HepG2 (cell line): ENCODE measurements around the gene METTL22. TPM values are rescaled to one million over a fixed set of nuclear protein-coding genes. Genes with fewer than 3 reads are reported as not detected.

Experiments
- AGO2 ChIP-seq: fragments of 200-400 bp; formaldehyde crosslinking; optimal IDR thresholded peaks from 2 replicates; pipeline ENCODE3; 2017; ENCODE audit warnings: mild to moderate bottlenecking, low read depth, low read length, moderate library complexity
- AKAP8 ChIP-seq: sonication (generic); formaldehyde crosslinking; IDR thresholded peaks from 2 replicates; pipeline ENCODE4 v1.5.1; 2020; ENCODE audit warnings: mild to moderate bottlenecking, missing genetic modification reagents
- ARNT ChIP-seq: fragments of 450-650 bp; IDR thresholded peaks from 2 replicates; pipeline ENCODE4 v1.6.1; 2017
- FOXO1 ChIP-seq: sonication (generic); formaldehyde crosslinking; IDR thresholded peaks from 2 replicates; pipeline ENCODE4 v1.4.0; 2020; ENCODE audit warnings: missing genetic modification reagents
- GLI4 ChIP-seq: sonication (generic); formaldehyde crosslinking; IDR thresholded peaks from 2 replicates; pipeline ENCODE4 v1.5.1; 2020; ENCODE audit warnings: missing genetic modification reagents, mild to moderate bottlenecking, moderate library complexity, borderline replicate concordance
- MYC ChIP-seq: sonication (generic); formaldehyde crosslinking; IDR thresholded peaks from 2 replicates; pipeline ENCODE4 v1.9.0; 2021; ENCODE audit warnings: missing genetic modification reagents, borderline replicate concordance
- NFIB ChIP-seq: sonication (generic); formaldehyde crosslinking; IDR thresholded peaks from 2 replicates; pipeline ENCODE4 v1.9.0; 2021; ENCODE audit warnings: missing genetic modification reagents, mild to moderate bottlenecking, borderline replicate concordance
- NRL ChIP-seq: sonication (generic); formaldehyde crosslinking; IDR thresholded peaks from 2 replicates; pipeline ENCODE4 v1.5.0; 2020; ENCODE audit warnings: missing genetic modification reagents, mild to moderate bottlenecking, moderate library complexity, borderline replicate concordance
- SATB2 ChIP-seq: sonication (generic); formaldehyde crosslinking; IDR thresholded peaks from 2 replicates; pipeline ENCODE4 v1.5.0; 2020; ENCODE audit warnings: missing genetic modification reagents
- SP140L ChIP-seq: sonication (generic); formaldehyde crosslinking; IDR thresholded peaks from 2 replicates; pipeline ENCODE4 v1.4.0; 2020; ENCODE audit warnings: missing genetic modification reagents, borderline replicate concordance
- U2AF1 ChIP-seq: fragments of 200-400 bp; formaldehyde crosslinking; optimal IDR thresholded peaks from 2 replicates; pipeline ENCODE3; 2017; ENCODE audit warnings: mild to moderate bottlenecking, low read depth, low read length
- ZC3H4 ChIP-seq: sonication (generic); formaldehyde crosslinking; IDR thresholded peaks from 2 replicates; pipeline ENCODE4 v1.4.0; 2020; ENCODE audit warnings: missing genetic modification reagents, borderline replicate concordance
- ZNF296 ChIP-seq: sonication (generic); formaldehyde crosslinking; conservative IDR thresholded peaks from 2 replicates; pipeline ENCODE4 v1.5.0; 2020; ENCODE audit warnings: mild to moderate bottlenecking, missing genetic modification reagents
- ZNF317 ChIP-seq: sonication (generic); formaldehyde crosslinking; IDR thresholded peaks from 2 replicates; pipeline ENCODE4 v1.5.0; 2020; ENCODE audit warnings: mild to moderate bottlenecking, missing genetic modification reagents
- ZNF484 ChIP-seq: sonication (generic); formaldehyde crosslinking; IDR thresholded peaks from 2 replicates; pipeline ENCODE4 v1.5.1; 2020; ENCODE audit warnings: mild to moderate bottlenecking, low read depth, missing genetic modification reagents, borderline replicate concordance
- ZNF501 ChIP-seq: sonication (generic); formaldehyde crosslinking; IDR thresholded peaks from 2 replicates; pipeline ENCODE4 v1.5.1; 2020; ENCODE audit warnings: mild to moderate bottlenecking, moderate library complexity, missing genetic modification reagents
- ZNF749 ChIP-seq: sonication (generic); formaldehyde crosslinking; IDR thresholded peaks from 2 replicates; pipeline ENCODE4 v1.8.0; 2022; ENCODE audit warnings: mild to moderate bottlenecking, missing genetic modification reagents, moderate library complexity, borderline replicate concordance
- ZNF839 ChIP-seq: sonication (generic); formaldehyde crosslinking; IDR thresholded peaks from 2 replicates; pipeline ENCODE4 v1.4.0; 2020; ENCODE audit warnings: missing genetic modification reagents, mild to moderate bottlenecking, borderline replicate concordance
- ZSCAN29 ChIP-seq: sonication (generic); formaldehyde crosslinking; conservative IDR thresholded peaks from 2 replicates; pipeline ENCODE4 v1.4.0; 2020; ENCODE audit warnings: mild to moderate bottlenecking, missing genetic modification reagents
- polyA plus RNA-seq, 8 experiments: library from polyadenylated mRNA; depleted of rRNA in 3 of 8; stranded (reverse) in 7 of 8; unstranded in 1 of 8; fragments of >200 nt; fragmentation: Illumina TruSeq in 4 of 8; extraction: Trizol in 4 of 8; gene quantifications; 2 replicates each; pipeline versions ENCODE4 v1.2.1 to v1.2.3, GENCODE V29; 2011 to 2016; ENCODE audit warnings: low read depth in 4 of 8, missing spikeins in 1 of 8, mixed read lengths in 1 of 8; ENCODE audit not compliant: insufficient read depth in 1 of 8
- total RNA-seq, 5 experiments: library from RNA; depleted of rRNA; stranded (reverse); fragments of >200 nt; fragmentation: Illumina TruSeq; extraction: Trizol; gene quantifications; 2 replicates each; pipeline ENCODE4 v1.2.3, GENCODE V29; 2016; ENCODE audit warnings: low read depth in 1 of 5
- TF ChIP-seq, protein P1 (sequence below): sonication (generic); formaldehyde crosslinking; IDR thresholded peaks from 2 replicates; pipeline ENCODE4 v1.5.0; 2020; ENCODE audit warnings: missing genetic modification reagents
- TF ChIP-seq, protein P2 (sequence below): sonication (generic); formaldehyde crosslinking; IDR thresholded peaks from 2 replicates; pipeline ENCODE4 v1.5.1; 2020; ENCODE audit warnings: mild to moderate bottlenecking, missing genetic modification reagents, borderline replicate concordance
- TF ChIP-seq, protein P3 (sequence below): IDR thresholded peaks from 2 replicates; pipeline ENCODE4 v1.6.1; 2016
- TF ChIP-seq, protein P4 (sequence below): sonication (generic); formaldehyde crosslinking; IDR thresholded peaks from 2 replicates; pipeline ENCODE4 v1.4.0; 2020; ENCODE audit warnings: missing genetic modification reagents

Gene METTL22
- total and polyA plus RNA-seq, 2 of the 13 experiments (the other 11 are each of a cell fraction or from before 2014, with no cell fraction given), result 36.2 to 94.8 TPM

DNA sequence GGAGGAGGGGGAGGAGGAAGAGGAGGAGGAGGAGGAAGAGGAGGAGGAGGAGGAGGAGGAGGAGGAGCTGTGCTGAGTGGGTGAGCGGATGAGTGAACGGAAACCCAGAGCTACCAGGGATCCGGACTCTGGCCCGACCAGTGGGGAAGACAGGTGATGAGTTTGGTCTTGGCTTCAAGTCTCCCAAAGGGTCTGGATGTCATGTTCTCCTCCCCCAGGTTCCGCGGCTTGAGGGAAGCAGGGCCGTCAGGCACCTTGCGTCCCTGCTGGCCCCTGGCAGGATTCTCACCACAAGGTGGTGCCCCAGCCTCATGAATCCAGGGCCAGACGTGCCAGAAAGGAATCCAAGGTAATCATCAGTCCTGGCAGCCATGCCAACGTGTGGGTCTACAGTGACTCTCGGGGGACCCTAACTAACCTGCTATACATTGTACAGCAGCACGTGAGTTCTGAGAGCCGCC is 39.4 kb downstream of the METTL22 start (continued):
- TF ChIP-seq, protein P1, sequence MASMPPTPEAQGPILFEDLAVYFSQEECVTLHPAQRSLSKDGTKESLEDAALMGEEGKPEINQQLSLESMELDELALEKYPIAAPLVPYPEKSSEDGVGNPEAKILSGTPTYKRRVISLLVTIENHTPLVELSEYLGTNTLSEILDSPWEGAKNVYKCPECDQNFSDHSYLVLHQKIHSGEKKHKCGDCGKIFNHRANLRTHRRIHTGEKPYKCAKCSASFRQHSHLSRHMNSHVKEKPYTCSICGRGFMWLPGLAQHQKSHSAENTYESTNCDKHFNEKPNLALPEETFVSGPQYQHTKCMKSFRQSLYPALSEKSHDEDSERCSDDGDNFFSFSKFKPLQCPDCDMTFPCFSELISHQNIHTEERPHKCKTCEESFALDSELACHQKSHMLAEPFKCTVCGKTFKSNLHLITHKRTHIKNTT (CRISPR knock-in tag), result no peak
- TF ChIP-seq FOXO1, result peak; percentile 53
- TF ChIP-seq NRL (CRISPR knock-in tag), result no peak
- TF ChIP-seq, protein P2, sequence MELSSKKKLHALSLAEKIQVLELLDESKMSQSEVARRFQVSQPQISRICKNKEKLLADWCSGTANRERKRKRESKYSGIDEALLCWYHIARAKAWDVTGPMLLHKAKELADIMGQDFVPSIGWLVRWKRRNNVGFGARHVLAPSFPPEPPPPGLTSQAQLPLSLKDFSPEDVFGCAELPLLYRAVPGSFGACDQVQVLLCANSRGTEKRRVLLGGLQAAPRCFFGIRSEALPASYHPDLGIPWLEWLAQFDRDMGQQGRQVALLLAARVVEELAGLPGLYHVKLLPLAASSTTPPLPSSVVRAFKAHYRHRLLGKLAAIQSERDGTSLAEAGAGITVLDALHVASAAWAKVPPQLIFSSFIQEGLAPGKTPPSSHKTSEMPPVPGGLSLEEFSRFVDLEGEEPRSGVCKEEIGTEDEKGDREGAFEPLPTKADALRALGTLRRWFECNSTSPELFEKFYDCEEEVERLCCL, result no peak
- no peak for TF ChIP-seq ZNF296 (CRISPR knock-in tag)
- no peak for TF ChIP-seq ARNT
- 0 out of 2 replicates have a peak, but pooled peaks have one; percentile 53 for TF ChIP-seq ZNF749
- peak; percentile 26; the same call in 1 of the 2 replicates for TF ChIP-seq MYC (CRISPR knock-in tag)
- no peak for TF ChIP-seq GLI4 (CRISPR knock-in tag)
- no peak for TF ChIP-seq SP140L (CRISPR knock-in tag)
- TF ChIP-seq NFIB, result no peak
- TF ChIP-seq, protein P3, sequence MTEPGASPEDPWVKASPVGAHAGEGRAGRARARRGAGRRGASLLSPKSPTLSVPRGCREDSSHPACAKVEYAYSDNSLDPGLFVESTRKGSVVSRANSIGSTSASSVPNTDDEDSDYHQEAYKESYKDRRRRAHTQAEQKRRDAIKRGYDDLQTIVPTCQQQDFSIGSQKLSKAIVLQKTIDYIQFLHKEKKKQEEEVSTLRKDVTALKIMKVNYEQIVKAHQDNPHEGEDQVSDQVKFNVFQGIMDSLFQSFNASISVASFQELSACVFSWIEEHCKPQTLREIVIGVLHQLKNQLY (CRISPR knock-in tag), result no peak
- TF ChIP-seq ZNF839 (CRISPR knock-in tag), result peak; percentile 65; the same call in 1 of the 2 replicates
- no peak for TF ChIP-seq ZC3H4 (CRISPR knock-in tag)
- TF ChIP-seq ZNF484 (CRISPR knock-in tag), result no peak
- TF ChIP-seq ZNF317 (CRISPR knock-in tag), result no peak
- TF ChIP-seq U2AF1, result no peak
- TF ChIP-seq AKAP8 (CRISPR knock-in tag), result no peak
- no peak for TF ChIP-seq SATB2
- TF ChIP-seq ZSCAN29 (CRISPR knock-in tag), result no peak
- TF ChIP-seq AGO2, result no peak
- 0 out of 2 replicates have a peak, but pooled peaks have one; percentile 50 for TF ChIP-seq ZNF501 (CRISPR knock-in tag)
- TF ChIP-seq, protein P4, sequence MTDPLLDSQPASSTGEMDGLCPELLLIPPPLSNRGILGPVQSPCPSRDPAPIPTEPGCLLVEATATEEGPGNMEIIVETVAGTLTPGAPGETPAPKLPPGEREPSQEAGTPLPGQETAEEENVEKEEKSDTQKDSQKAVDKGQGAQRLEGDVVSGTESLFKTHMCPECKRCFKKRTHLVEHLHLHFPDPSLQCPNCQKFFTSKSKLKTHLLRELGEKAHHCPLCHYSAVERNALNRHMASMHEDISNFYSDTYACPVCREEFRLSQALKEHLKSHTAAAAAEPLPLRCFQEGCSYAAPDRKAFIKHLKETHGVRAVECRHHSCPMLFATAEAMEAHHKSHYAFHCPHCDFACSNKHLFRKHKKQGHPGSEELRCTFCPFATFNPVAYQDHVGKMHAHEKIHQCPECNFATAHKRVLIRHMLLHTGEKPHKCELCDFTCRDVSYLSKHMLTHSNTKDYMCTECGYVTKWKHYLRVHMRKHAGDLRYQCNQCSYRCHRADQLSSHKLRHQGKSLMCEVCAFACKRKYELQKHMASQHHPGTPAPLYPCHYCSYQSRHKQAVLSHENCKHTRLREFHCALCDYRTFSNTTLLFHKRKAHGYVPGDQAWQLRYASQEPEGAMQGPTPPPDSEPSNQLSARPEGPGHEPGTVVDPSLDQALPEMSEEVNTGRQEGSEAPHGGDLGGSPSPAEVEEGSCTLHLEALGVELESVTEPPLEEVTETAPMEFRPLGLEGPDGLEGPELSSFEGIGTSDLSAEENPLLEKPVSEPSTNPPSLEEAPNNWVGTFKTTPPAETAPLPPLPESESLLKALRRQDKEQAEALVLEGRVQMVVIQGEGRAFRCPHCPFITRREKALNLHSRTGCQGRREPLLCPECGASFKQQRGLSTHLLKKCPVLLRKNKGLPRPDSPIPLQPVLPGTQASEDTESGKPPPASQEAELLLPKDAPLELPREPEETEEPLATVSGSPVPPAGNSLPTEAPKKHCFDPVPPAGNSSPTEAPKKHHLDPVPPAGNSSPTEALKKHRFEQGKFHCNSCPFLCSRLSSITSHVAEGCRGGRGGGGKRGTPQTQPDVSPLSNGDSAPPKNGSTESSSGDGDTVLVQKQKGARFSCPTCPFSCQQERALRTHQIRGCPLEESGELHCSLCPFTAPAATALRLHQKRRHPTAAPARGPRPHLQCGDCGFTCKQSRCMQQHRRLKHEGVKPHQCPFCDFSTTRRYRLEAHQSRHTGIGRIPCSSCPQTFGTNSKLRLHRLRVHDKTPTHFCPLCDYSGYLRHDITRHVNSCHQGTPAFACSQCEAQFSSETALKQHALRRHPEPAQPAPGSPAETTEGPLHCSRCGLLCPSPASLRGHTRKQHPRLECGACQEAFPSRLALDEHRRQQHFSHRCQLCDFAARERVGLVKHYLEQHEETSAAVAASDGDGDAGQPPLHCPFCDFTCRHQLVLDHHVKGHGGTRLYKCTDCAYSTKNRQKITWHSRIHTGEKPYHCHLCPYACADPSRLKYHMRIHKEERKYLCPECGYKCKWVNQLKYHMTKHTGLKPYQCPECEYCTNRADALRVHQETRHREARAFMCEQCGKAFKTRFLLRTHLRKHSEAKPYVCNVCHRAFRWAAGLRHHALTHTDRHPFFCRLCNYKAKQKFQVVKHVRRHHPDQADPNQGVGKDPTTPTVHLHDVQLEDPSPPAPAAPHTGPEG, result no peak
